Activated CD8-positive, alpha-beta memory T cell treated with anti-CD3 and anti-CD28 coated beads, Interleukin-2, amount 10 ng/mL, durations not matched to agents 7 days and 5 days (primary cell): ENCODE measurements around the gene ZNF343. TPM values are rescaled to one million over a fixed set of nuclear protein-coding genes. Genes with fewer than 3 reads are reported as not detected.

Experiments
- total RNA-seq, 2 experiments: library from RNA; stranded (reverse); gene quantifications; one replicate each; pipeline ENCODE4 v1.2.3, GENCODE V29; 2021

The ZNF343 gene
- total RNA-seq, 2 experiments from 2014 or later: 7.0 to 10.3 TPM

Other genes starting within 250 kb of the ZNF343 start
- not detected for gene TGM3, start 212.9 kb downstream of the ZNF343 start, total RNA-seq
- not detected for gene TGM6, start 128.0 kb downstream of the ZNF343 start, total RNA-seq
- gene SNRPB, start 38.1 kb downstream of the ZNF343 start, total RNA-seq: 100 to 1,000 TPM; 335 to 391 TPM
- gene TMC2, start 27.7 kb upstream of the ZNF343 start, total RNA-seq: not detected
- gene NOP56, start 143.7 kb upstream of the ZNF343 start, total RNA-seq: 100 to 1,000 TPM; 469 to 508 TPM
- gene IDH3B, start 155.3 kb upstream of the ZNF343 start, total RNA-seq: 10 to 100 TPM; 91.4 to 96.0 TPM
- gene EBF4, start 183.9 kb upstream of the ZNF343 start, total RNA-seq: 1 to 10 TPM; 1.3 to 3.1 TPM